Ammon's horn (tissue), 1 donor: ENCODE results near the gene RYR2.
"Not testable (repeated sequence)": the region's sequence is repeated elsewhere in the genome, so short reads cannot be mapped to it uniquely, and the experiment has no call there.

Source experiments
- DNase-seq: peaks from one replicate; pipeline ENCODE4 v3.0.0-alpha.2; 2016; ENCODE audit warnings: low spot score

RYR2 gene

DNA sequence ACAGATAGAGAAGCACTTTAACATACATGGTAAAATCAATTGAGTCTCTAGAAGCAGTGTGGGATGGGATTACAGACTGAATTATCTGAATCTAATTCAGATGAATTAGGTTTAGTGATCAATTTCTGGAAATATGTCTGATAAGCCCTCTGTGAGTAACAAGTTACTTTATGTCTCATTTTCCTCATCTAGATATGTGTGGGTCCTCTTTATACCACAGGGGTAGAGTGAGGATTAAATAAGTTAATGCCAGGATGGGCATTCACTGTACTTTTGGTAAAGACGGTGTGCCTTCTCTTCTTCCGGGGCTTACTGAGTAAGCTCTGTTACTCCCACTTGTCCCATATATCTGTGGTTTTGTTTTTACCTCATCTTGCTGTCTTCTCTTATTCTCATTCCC, 225.8 kb downstream of the RYR2 start:
- no peak for DNase-seq

DNA sequence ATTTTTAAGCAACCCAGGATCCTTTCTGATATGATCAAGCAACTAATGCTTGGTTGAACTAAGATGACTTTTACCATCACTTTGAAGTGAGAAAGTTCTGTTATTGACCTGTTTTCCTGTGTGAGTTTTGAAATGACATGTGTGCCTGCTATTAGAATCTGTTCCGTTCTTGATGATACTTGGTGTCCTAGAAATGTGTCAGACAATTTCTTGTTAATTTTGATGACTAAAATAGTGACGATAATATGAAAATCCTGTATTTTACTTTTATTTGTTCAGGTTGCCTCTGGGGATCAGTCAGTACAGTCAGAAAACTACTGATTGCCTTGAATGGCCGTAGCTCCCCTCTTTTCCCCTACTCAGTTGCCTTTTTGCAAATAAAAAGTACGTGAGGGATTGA, 228.0 kb downstream of the RYR2 start:
- no peak for DNase-seq

DNA sequence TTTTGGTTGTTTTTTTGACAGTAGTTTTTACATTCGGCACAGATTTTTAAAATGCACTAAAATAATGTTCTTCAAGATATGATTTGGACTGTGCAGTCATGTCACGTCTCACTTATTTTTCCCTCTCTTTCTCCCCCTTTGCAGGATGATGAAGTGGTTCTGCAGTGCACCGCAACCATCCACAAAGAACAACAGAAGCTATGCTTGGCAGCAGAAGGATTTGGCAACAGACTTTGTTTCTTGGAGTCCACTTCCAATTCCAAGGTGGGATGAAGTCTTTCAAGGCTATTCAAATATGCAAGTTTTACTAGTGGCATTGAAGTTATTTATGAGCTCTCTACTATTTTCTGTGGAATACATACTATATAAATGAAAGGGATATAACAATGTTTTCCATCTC, 228.4 kb downstream of the RYR2 start:
- no peak for DNase-seq

DNA sequence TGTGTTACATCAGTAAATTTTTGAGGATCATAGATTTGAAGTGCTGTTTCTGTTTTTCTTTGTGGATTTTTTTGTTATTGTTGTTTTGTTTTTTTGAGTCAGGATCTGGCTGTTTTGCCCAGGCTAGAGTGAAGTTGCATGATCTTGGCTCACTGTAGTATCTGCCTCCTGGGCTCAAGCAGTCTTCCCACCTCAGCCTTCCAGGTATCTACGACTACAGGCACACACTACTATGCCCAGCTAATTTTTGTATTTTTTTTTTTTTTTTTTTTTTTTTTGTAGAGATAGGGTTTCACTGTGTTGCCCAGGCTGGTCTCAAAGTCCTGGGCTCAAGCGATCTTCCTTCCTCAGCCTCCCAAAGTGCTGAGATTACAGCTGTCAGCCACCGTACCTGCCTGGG, 236.0 kb downstream of the RYR2 start:
- not testable (repeated sequence) for DNase-seq

DNA sequence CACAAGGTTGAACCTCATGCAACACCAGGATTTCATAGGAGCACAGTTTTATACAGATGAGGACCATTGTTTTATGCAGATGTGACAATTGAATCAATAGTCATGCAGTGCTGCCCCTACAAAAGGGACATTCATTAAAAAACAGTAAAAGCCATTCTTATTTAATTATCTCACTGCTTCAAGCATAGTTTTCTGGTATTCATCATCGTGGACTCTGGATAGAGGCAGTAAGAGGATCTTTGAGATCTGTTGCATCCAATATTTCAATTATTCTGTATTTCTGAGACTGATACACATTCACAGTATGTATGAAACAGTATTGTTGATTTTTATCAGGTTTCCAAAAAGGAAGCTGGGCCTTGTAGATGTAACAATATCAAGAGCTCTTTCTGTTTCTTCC, 237.6 kb downstream of the RYR2 start:
- DNase-seq = peak; percentile 47

DNA sequence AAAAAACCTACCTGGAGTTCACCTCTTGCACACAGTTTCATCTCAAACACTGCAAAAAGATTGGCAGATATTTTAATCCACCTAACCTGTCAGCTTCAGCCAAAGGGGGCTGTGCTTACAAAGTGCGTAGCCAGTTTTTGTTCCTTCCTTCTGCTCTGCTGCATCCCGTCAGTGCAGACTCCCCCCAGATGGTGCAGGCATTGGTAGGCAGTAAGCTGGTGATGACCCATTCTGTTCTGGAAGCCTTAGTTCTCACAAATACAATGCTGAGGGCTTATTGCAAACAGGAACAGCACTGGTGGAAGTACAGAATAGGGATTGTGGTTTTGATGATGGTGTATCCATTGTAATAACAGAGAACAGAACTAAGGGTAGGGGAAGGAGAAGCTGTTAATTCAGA, 239.5 kb downstream of the RYR2 start:
- peak; percentile 63 for DNase-seq

DNA sequence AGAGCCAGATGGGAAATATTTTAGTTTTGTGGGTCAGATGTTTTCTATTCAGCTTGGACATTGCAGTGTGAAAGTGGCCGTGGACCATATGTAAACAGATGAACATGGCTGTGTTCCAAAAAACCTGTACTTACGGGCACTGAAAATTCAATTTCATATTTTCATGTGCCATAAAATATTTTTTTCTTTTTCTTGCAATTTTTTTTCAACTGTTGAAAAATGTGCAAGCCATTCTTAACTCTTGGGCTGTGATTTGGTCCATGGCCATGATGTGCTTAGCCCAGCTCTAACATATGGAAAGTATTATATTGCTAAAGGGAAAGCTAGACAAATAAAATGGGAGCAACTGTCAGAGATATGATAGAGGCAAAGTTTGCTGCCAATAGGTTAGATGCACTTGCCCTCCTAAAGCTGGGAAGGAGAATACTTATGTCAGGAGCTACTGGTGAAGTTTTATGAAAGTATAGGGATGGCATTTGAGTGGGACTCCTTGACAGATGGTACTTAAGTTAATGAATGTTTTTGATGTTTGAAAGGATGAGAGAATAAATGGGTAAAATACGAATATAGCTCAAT, 240.3 kb downstream of the RYR2 start:
- no peak for DNase-seq

DNA sequence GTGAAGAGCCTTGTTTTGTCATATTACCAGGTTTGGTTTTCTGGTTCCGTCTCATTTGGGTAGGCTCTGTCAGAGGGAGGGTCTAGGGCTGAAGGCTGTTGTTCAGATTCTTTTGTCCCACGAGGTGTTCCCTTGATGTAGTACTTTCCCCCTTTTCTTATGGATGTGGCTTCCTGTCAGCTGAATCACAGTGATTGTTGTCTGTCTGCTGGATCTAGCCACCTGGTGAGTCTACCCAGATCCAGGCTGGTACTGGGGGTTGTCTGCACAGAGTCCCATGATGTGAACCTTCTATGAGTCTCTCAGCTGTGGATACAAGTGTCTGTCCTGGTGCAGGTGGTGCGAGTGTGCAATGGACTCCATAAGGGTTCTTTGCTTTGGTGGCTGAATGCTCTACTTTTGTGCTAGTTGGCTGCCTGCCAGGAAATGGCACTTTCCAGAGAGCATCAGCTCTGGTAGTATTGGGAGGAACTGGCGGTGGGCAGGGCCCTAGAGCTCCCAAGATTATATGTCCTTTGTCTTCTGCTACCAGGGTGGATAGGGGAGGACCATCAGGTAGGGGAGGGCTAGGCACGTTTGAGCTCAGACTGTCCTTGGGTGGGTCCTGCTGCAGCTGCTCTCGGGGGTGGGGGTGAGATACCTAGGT, 246.0 kb downstream of the RYR2 start:
- DNase-seq = no peak

DNA sequence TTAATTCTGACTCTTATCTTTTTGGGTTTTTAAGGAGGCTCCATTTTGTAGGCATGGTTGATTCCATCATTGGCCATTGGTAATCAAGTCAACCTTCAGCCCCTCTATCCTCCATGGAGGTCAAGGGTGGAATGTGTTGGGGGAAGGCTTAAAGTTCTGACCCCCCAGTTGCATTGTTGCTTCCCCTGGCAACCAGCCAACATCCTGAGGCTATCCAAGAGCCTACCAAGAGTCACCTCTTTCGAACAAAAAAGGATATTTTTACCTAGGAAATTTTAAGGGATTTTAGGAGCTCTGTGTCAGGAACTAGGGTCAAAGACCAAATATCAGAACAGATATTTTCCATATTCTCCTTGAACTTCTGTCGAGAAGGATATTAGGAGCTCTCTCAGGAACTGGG, 251.8 kb downstream of the RYR2 start:
- DNase-seq = no peak

DNA sequence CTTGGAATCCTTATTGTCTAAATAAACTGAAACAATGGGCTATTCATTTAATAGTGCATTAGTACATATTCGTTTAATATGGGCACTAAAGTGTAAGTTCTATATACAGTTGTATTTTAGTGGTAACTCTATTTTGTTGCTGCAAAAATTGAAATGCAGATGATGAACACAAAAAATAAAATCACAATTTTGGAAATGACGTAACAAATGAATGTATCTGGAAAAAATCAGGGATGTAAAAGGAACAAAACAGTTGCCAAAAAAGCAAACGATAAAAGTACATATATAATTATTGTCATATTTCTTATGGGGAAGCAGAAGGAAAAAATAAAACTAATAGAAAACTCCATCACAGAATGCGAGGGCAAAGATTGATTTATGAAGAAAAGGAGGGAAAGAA, 254.9 kb downstream of the RYR2 start:
- DNase-seq = no peak

DNA sequence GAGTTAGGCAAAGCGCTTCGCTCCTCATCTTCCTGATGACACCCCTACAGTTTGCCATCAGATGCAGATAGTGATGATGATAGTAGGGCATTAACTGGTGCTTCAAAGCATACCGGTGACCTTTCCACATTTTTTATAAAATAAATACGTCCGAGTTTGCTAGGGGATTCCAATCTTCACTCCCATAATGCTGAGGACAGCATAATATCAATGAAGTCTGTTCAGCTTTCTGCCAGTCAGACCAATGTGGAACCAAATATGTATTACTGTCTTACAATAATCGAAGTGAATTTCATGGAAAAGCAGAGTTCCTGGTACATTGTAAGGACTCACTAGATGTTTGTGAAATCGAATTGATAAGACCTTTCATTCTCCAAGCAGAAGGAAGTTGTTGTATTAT, 258.7 kb downstream of the RYR2 start:
- no peak for DNase-seq

DNA sequence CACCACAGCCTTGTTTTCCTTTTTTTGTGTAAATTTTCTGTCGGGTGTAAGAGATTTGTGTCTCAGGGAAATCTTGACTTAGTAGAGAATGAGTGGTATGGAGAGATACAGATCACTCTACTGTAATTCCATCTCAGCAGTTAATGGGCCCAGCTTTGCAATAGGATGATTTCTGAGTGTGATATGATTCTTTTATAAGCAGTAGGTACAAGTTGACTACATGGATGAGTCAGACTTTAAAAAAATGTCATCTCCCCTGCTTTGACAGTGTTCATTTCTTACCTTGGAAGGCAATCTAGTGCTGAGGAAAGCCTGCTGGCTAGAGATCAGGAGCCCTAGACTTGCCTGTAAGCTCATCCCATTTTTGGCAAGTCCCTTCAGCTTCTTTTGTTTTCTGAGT, 261.9 kb downstream of the RYR2 start:
- DNase-seq = no peak

DNA sequence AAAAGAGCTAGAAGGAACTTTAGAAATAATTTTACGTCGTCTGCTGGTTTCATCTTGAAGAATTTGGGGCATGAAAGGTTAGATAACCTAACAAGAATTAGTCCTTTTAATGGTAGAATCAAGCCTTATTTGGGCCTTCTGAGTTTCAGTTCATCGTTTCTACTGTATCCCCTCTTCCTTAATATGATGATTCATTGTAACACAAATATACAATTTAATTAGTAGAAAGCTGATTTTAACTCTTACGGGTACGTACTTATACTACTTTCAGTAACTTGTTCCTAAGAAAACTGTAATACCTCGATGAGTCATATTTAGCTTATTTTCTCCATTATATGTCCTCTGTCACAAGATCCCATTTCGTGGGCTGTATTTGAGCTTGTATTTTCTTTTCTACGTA, 264.7 kb downstream of the RYR2 start:
- DNase-seq = no peak

DNA sequence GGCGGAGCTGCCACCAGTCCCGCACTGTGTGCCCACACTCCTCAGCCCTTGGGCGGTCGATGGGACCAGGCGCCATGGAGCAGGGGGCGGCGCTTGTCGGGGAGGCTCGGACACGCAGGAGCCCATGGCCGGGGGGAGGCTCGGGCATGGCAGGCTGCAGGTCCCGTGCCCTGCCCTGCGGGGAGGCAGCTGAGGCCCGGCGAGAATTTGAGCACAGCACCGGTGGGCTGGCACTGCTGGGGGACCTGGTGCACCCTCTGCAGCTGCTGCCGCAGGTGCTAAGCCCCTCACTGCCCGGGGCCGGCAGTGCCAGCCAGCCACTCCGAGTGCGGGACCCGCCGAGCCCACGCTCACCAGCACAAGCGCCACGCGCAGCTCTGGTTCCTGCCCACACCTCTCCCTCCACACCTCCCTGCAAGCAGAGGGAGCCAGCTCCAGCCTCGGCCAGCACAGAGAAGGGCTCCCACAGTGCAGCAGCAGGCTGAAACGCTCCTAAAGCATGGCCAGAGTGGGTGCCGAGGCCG, 267.7 kb downstream of the RYR2 start:
- no peak for DNase-seq

DNA sequence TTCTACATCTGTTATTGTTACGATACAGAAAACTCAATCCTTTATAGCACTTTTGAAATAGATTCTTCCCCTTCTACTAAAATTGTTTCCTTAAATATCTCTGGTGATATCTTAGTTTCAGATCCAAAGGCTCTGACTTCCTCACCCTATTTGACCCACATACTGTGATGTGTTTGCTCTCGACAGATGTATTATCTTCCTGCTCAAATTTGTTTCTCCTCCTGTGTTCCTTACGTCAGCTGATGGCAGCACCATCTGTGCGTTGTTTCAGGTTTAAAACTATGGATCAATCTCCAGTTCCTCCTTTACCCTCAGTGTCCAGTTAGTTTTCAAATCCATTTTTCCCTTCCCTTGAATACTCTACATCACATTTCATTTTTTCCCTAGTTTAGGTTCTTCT, 274.4 kb downstream of the RYR2 start:
- DNase-seq = no peak

DNA sequence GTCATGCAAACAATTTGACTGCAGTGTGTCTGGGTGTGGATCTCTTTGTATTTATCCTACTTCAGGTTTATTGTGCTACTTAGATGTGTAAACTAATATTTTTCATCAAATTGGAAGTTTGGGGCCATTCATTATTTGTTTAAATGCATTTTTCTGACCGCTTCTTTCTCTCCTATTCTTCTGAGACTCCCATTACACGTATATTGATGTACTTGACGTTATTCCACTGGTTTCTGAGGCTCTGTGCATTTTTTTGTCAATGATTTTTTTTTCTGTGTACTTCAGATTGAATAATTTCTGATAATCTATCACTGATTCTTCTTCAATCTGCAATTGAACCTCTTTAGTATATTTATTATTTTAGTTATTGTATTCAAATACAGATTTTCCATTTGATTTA, 276.8 kb downstream of the RYR2 start:
- no peak for DNase-seq

DNA sequence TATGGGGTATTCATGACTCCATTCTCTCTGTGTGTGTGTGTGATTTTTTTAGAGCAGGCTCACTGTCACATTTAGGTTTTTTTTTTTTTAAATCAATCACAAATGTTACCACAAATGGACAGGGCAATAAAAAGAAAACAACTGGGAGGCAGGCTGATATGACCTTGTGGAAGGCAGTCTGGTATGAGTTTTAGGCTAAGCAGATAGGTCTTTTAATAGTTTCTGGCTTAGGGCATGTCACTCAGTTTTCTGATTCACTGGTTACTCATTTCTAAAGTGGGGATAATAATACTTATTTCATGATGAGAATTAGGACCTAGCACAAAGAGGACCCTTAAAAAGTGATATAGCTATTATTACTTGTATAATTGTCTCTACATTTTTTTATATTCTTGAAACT, 278.9 kb downstream of the RYR2 start:
- no peak for DNase-seq

DNA sequence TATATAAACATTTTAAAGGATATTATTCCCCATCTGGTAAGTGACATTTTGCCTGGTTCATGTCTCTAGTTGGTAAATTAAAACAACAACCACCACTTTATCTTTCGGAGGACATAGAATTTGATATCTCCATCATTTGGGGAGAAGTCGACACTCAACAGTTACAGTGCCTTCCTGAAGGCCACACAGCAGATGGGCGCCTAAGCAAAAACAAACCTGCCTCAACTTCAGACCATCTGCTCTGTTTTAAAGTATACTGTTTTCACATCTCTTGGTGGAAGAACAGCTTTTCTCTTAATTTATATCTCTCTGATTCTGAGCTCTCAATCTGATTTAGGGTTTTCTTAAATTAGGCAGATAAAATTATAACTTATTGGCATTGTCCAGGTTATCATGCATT, 282.2 kb downstream of the RYR2 start:
- DNase-seq = no peak

DNA sequence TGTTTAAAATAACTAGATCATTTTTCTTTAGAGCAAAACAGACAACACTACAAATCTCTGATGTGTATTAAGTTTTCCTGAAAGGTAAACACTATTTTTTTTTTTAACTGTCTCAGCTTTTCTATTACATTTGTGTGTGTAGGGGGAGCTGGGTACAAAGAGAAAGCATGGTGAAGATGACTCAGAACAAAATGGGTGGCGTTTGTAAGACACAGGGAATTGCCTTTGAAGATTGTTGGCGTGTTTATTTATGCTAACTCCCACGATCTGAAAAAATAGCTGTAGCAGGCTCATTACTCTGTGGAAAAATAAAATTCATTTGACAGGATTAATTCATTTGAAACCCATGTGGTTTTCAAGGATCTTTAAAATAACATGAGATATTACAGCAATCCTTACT, 285.1 kb downstream of the RYR2 start:
- DNase-seq = peak; percentile 50

DNA sequence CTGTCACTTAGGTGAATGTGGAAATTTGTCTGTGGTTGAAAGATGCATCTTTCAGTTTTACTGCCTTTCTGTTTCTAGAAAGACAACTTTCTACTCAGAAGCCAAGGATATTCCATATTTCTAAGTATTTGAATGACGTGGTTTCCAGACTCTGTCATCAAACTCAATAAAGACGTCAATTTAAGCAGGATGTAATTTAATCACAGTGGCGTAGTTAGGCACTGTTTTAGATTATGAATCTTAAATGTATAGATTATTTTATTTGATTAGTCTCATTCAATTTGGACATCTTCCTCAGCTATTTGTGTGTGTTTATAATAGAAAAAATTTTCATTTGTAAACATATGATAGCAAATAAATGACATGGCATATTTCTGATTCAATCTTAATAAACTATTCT, 298.9 kb downstream of the RYR2 start:
- no peak for DNase-seq

DNA sequence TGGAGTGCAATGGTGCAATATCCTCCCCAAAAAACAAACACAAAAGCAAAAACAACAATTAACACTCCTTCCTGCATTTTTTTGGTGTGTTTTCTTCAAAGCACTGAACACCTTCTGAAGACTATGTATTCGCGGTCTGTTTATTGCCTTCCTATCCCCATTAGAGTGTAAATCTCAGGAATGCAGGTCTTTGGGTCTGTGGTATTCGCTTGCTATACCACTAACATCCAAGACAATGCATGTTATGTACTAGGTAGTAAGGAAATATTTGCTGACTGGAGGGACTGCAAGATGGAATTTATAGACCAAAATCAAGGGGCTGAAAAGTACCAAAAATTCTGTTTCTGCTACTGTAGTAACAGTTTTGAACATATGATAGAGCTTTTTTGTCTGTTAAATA, 299.4 kb downstream of the RYR2 start:
- DNase-seq = no peak

DNA sequence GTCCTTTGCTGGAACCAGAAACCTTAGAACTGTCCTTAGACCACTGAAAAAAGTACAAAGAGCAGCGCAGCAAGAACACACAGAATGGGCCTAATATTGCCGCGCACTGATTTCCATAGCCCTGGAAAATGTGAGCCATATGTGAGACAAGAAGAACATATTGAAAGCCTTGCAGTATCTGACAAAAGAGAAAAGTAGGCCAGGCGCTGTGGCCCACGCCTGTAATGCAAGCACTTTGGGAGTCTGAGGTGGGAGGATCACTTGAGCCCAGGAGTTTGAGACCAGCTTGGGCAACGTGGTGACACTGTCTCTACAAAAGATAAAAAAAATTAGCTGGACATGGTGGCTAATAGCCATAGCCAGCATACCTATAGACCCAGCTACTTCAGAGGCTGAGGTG, 300.7 kb downstream of the RYR2 start:
- DNase-seq = no peak

DNA sequence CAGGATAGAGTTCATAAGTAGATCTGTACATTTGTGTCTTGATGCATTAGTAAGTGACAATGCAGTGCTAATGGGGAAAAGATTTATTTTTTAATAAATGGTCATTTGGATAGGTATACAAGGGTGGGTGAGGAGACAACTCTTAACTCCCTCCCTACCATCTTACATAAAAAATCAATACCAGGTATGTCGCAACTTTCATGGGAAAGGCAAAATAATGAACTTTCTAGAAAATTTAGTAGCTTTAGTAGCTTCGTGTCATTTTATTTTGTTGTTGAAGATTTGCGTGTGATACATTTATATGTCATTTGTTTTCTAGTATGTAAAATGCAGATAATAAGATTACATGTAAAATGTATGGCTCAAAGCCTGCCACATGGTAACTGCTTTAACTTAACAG, 310.8 kb downstream of the RYR2 start:
- no peak for DNase-seq

DNA sequence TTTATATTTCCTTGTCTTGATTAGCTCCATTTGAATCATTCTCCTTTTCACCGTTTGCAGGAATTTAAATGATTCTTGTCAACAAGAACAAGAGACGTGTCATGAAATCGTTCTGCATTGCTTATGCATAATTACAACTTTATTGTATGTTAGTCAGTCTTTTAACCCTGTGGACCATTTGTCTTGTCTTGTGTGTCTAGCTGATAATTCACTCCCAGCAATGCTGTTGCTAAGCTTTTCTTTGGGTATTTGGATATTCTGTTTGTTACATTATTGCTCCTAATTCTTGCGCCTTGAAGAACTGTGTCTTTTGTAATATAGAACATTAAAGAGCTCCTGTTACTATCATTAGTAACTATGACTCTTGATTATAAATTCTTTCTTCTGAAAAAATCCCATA, 311.9 kb downstream of the RYR2 start:
- no peak for DNase-seq
